Muscle layer of colon (tissue), 2 donors: Measurements from ENCODE around the gene PTTG1.

Experiments used
- H3K27ac ChIP-seq: one replicate; pipeline ENCODE4 v1.7.0; 2013; ENCODE audit warnings: low read depth, mild to moderate bottlenecking, low read length, moderate library complexity
- H3K27me3 ChIP-seq, 2 donors: one replicate each; pipeline ENCODE4 v1.7.0; 2013; ENCODE audit warnings: low read length in 2 of 2, mild to moderate bottlenecking in 2 of 2; ENCODE audit not compliant: insufficient read depth in 2 of 2, control insufficient read depth in 1 of 2
- H3K36me3 ChIP-seq: one replicate; pipeline ENCODE4 v1.7.0; 2013; ENCODE audit warnings: mild to moderate bottlenecking, low read length; ENCODE audit not compliant: insufficient read depth
- H3K4me1 ChIP-seq: one replicate; pipeline ENCODE4 v1.7.0; 2013; ENCODE audit warnings: mild to moderate bottlenecking, low read length; ENCODE audit not compliant: insufficient read depth
- H3K4me3 ChIP-seq, 2 donors: one replicate each; pipeline ENCODE4 v1.7.0; 2013; ENCODE audit warnings: low read length in 2 of 2, low read depth in 1 of 2, mild to moderate bottlenecking in 1 of 2, moderate library complexity in 1 of 2
- H3K9ac ChIP-seq: one replicate; pipeline ENCODE4 v1.7.0; 2013; ENCODE audit warnings: low read length
- H3K9me3 ChIP-seq: one replicate; pipeline ENCODE4 v1.7.0; 2013; ENCODE audit warnings: mild to moderate bottlenecking, low read length
- donor health status: abdominal sarcoma.
- donor health status: Adenocarcinoma of cecum.

Gene PTTG1

GRCh38 chr5:160457252-160457651, 35.6 kb downstream of the PTTG1 start:
- no peak overlapping the region for H3K4me3 ChIP-seq
- H3K9me3 ChIP-seq, result no peaks in the 10 kb centered on the region
- H3K4me1 ChIP-seq, result no peaks in the 10 kb centered on the region
- no peak overlapping the region for H3K9ac ChIP-seq
- no peaks in the 10 kb centered on the region for H3K36me3 ChIP-seq
- H3K27ac ChIP-seq, result no peak overlapping the region
- no peaks in the 10 kb centered on the region for H3K27me3 ChIP-seq

GRCh38 chr5:160458806-160459800, 37.4 kb downstream of the PTTG1 start:
- H3K27ac ChIP-seq, result no peak overlapping the region
- no peaks in the 10 kb centered on the region for H3K9me3 ChIP-seq
- no peak overlapping the region for H3K9ac ChIP-seq
- H3K36me3 ChIP-seq, result no peaks in the 10 kb centered on the region
- H3K4me1 ChIP-seq, result no peaks in the 10 kb centered on the region
- H3K4me3 ChIP-seq, result no peak overlapping the region
- no peaks in the 10 kb centered on the region for H3K27me3 ChIP-seq

- H3K4me1 ChIP-seq, result no peaks in the 10 kb centered on the region
- no peaks in the 10 kb centered on the region for H3K27me3 ChIP-seq
- no peak overlapping the region for H3K9ac ChIP-seq
- no peak overlapping the region for H3K4me3 ChIP-seq
- no peaks in the 10 kb centered on the region for H3K9me3 ChIP-seq
- H3K36me3 ChIP-seq, result no peaks in the 10 kb centered on the region
- H3K27ac ChIP-seq, result no peak overlapping the region
Measured at GRCh38 chr5:160460377-160461049, 38.9 kb downstream of the PTTG1 start.

GRCh38 chr5:160461378-160461777, 39.7 kb downstream of the PTTG1 start:
- no peaks in the 10 kb centered on the region for H3K9me3 ChIP-seq
- no peaks in the 10 kb centered on the region for H3K4me1 ChIP-seq
- H3K4me3 ChIP-seq, result no peak overlapping the region
- no peak overlapping the region for H3K27ac ChIP-seq
- no peaks in the 10 kb centered on the region for H3K27me3 ChIP-seq
- no peaks in the 10 kb centered on the region for H3K36me3 ChIP-seq
- H3K9ac ChIP-seq, result no peak overlapping the region

GRCh38 chr5:160462167-160462566, 40.5 kb downstream of the PTTG1 start:
- no peaks in the 10 kb centered on the region for H3K9me3 ChIP-seq
- H3K36me3 ChIP-seq, result no peaks in the 10 kb centered on the region

GRCh38 chr5:160463227-160463626, 41.6 kb downstream of the PTTG1 start:
- Histone ChIP-seq H3K27ac (no peak overlapping the region), H3K4me1 (peaks cover 12% of the 10 kb centered on the region), H3K9me3 (no peaks in the 10 kb centered on the region), H3K27me3 (no peaks in the 10 kb centered on the region), H3K4me3 (no peak overlapping the region), H3K36me3 (no peaks in the 10 kb centered on the region), H3K9ac (no peak overlapping the region)

More at GRCh38 chr5:160462167-160462566, 40.5 kb downstream of the PTTG1 start:
- H3K4me3 ChIP-seq, result no peak overlapping the region
- H3K27me3 ChIP-seq, result no peaks in the 10 kb centered on the region
- peaks cover 1% of the 10 kb centered on the region for H3K4me1 ChIP-seq
- no peak overlapping the region for H3K27ac ChIP-seq
- H3K9ac ChIP-seq, result no peak overlapping the region

GRCh38 chr5:160463740-160464465, 42.2 kb downstream of the PTTG1 start:
- no peak overlapping the region for H3K27ac ChIP-seq

GRCh38 chr5:160464466-160464797, 42.8 kb downstream of the PTTG1 start:
- Histone ChIP-seq H3K9ac (no peak overlapping the region), H3K27ac (no peak overlapping the region), H3K9me3 (no peaks in the 10 kb centered on the region), H3K4me1 (peaks cover 15% of the 10 kb centered on the region), H3K4me3 (no peak overlapping the region), H3K27me3 (no peaks in the 10 kb centered on the region), H3K36me3 (no peaks in the 10 kb centered on the region)

More at GRCh38 chr5:160463740-160464465, 42.2 kb downstream of the PTTG1 start:
- peaks cover 15% of the 10 kb centered on the region for H3K4me1 ChIP-seq
- no peaks in the 10 kb centered on the region for H3K9me3 ChIP-seq
- no peaks in the 10 kb centered on the region for H3K27me3 ChIP-seq
- H3K36me3 ChIP-seq, result no peaks in the 10 kb centered on the region
- H3K9ac ChIP-seq, result no peak overlapping the region
- no peak overlapping the region for H3K4me3 ChIP-seq

- H3K27ac ChIP-seq, result no peak overlapping the region
- H3K9ac ChIP-seq, result no peak overlapping the region
- no peaks in the 10 kb centered on the region for H3K36me3 ChIP-seq
- H3K9me3 ChIP-seq, result no peaks in the 10 kb centered on the region
- no peaks in the 10 kb centered on the region for H3K27me3 ChIP-seq
- no peak overlapping the region for H3K4me3 ChIP-seq
- H3K4me1 ChIP-seq, result peaks cover 22% of the 10 kb centered on the region
Measured at GRCh38 chr5:160466116-160466515, 44.5 kb downstream of the PTTG1 start.

- Histone ChIP-seq H3K9ac (no peak overlapping the region), H3K27ac (no peak overlapping the region), H3K4me1 (peaks cover 29% of the 10 kb centered on the region), H3K36me3 (no peaks in the 10 kb centered on the region), H3K9me3 (no peaks in the 10 kb centered on the region), H3K4me3 (peak overlapping the region in 1 of 2 donors; percentile 49), H3K27me3 (no peaks in the 10 kb centered on the region)
Measured at GRCh38 chr5:160466889-160467554, 45.4 kb downstream of the PTTG1 start.
